ENCODE results near the gene NSG2. TPM values are rescaled to one million over a fixed set of nuclear protein-coding genes. Genes with fewer than 3 reads are reported as not detected.

NSG2 gene
- total RNA-seq, 1 experiment from 2014 or later: not detected

DNA sequence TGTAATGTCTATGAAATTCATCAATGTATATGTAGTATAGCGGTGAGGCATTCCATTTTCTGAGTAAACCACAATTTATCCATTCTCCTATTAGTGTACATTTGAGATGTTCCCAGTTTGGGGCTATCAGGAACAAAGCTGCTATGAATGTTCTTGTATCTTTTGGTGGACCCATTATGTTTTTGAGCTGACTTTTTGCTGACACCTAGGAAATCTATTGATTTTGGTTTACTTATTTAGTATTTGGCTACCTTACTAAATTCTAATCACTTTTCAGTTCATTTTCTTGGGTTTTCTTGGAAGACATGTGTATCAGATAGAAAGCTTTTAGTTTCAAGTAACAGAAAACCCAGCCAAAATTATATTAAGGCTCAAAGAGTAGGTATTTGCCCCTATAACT is 13.7 kb downstream of the NSG2 start:
- DNase-seq (ENCODE audit: low read depth): no peak

DNA sequence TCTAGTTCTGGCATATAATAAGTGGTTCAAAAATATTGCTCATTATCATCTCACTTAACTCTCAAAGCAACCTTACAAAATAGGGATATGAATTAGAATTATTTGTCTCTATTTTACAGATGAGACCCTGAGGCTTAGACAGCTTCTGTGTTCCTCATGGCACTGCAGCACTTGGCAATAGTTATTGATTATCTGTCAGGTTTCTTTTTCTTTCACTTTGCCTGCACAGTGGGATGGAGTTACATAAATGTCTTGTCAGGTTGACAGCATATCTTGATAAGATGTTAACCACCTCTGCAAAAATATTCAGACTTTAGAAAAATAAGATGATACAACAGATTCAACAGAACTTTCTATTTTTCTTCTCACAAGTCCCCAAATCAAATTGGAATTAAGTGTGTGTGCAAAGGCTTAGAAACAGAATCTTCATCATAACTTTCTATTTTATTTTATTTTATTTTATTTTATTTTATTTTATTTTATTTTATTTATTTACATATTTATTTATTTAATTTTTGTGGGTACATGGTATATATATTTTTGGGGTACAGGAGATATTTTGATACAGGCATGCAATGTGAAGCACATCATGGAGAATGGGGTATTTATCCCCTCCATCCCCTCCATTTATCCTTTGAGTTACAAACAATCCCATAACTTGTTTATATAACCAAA is 17.7 kb downstream of the NSG2 start:
- DNase-seq (ENCODE audit: low read depth): no peak

DNA sequence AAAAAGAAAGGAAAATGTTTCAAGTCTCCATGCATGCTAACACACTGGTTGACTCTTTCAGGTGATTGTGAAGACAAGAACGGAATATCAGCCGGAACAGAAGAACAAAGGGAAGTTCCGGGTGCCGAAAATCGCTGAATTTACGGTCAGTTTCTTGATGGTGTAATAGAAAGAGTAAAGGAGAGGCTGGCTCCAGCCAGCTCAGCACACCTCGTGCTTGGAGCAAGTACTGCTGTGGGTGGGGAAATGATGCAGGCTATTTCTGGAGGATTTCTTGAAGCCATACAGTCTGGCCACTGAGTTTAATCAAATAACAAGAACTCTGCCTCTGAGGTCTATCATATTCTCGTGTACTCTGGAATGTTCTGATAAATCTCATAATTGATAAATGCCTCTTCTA is 18.7 kb downstream of the NSG2 start:
- no peak for DNase-seq (ENCODE audit: low read depth)

DNA sequence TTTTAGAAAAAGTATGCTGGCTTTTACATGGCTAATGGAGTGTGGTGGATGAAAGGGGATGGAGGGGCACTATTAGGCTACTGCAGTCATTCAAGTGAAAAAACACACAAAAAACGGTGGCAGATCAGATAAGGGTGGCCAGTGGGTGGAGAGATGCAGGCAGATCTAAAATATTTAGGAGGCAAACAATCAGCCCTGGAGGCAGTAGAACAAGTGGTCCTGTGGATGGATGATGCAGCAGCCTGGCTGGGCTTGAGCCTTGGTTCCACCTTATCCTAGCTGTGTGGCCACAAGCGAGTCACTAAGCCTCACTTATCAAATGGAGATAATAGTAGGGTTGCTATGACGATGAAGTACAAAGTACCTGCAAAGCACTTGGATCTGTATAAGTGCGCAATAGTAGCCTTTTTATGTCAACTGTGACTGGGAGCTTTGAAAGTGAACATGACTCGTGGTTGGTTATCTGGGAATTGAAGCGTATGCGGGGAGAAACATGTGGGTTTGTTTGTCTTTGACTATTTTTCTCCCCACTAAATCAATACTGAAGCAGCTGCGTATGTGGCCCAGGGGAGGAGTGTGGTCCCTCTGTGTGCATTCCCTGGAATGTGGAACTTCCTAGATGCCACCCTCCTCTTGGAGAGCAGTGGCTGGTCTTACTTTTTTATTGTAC is 20.2 kb downstream of the NSG2 start:
- no peak for DNase-seq (ENCODE audit: low read depth)

DNA sequence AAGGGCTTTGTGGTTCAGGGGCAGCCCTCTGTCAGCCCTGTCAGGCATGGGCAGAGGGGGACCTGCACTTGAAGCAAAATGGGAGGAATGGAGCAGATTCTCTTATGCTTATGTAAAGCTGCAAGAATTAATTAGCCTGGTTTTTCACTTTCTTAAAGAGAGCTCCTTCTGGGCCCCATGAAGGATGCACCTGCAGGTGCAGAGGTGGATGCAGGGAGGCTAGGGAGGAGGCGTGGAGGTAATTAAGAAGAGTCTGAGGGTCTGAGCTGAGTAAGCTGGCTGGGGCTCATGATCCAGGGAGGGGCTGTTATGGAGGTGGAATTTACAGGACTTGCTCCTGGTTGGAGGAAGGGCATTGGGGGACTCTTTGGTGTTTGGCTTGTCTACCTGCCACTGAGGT is 22.0 kb downstream of the NSG2 start:
- no peak for DNase-seq (ENCODE audit: low read depth)

DNA sequence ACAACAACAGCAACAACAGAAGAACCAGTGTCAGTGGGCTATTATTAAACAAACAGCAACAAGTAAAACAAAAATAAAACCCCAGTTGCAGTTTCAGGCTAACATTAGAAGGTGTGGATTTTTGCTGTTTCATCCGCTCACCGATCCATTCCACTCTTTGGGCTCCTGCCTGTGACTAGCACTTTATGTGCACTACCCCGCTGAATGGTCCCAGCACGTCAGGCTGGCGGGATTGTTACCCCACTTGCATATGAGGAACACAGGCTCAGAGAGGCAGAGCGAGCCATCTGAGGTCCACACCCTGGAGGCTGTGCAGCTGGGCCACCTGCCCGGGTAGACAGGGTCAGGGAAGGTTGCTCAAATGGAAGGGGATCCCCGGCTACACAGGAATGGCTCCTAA is 26.0 kb downstream of the NSG2 start:
- DNase-seq (ENCODE audit: low read depth): no peak

DNA sequence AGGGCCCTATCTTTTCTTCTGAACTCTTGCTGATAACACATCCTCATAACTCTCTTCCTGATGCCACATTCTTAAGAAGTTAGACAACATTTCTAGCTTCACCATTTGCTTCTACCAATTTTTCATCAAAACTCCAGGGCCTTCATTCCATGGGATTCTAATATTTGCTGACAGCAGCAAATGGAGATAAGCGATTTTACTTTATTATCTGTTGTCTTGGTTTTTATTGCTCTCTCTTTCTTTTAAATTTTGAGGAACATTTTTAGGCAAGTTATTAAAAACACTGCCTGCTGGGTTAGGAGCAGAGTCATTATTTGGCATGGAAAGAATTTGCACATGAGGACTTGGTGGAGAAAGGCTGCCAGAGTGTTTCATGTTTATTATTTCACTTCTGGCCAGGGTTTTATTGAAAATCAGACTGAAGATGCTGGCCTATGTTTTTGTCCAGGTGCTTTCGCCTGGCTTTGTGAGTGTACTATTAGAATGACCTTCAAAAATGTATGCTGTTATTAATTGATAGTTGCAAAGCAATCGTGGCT is 27.7 kb downstream of the NSG2 start:
- DNase-seq (ENCODE audit: low read depth): no peak

DNA sequence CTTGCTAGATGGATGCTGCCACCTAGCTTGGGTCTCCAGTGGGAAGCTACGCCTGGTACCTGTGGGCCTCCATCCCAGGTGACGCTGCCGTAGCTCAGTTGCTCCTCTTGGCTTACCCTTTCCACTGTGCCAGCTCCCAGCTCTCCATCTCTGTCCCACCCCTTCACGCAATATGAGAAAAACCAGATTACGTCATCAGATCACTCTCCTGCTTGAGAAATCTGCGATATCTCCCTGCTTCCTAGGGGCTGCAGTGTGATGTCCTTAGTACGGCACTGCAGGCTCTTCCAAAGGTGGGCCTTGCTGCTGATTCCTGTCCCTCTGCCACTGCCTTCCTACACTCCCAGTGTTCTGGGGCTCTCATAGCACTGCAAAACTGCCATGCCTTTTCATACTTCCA is 28.9 kb downstream of the NSG2 start:
- DNase-seq (ENCODE audit: low read depth): no peak

DNA sequence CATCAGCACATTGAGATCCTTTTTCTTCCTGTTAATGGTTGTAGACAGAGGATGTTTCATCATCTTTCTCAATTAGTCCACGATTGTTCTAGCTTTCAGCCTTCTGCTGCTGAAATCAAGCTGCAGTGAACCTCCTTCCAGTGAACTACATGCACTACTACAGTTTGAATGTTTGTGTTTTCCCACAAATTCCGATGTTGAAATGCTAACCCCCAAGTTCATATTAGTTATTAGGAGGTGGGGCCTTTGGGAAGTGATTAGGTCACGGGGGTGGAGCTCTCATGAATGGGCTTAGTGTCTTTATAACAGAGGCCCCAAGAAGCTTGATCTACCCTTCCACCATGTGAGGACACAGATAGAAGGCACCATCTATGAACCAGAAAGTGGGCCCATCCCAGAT is 32.9 kb downstream of the NSG2 start:
- DNase-seq (ENCODE audit: low read depth): no peak

DNA sequence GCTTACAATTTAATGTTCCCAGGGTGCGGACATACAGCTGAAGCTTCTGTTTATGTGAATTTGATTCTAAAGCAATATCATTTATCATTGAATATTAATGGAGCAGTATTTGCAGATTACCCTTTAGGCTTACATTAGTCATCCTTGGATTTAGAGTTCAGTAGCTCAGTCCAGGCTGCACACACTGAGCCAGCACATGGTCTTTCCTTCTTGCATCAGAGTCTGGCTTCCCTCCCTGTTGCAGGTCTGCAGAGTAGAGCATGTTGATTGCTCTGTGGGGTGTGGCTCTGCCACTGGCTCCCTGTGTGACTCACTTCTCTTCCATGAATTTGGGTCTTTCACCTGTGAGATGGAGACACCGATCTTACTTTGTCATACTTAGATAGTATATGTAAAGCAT is 36.8 kb downstream of the NSG2 start:
- no peak for DNase-seq (ENCODE audit: low read depth)

DNA sequence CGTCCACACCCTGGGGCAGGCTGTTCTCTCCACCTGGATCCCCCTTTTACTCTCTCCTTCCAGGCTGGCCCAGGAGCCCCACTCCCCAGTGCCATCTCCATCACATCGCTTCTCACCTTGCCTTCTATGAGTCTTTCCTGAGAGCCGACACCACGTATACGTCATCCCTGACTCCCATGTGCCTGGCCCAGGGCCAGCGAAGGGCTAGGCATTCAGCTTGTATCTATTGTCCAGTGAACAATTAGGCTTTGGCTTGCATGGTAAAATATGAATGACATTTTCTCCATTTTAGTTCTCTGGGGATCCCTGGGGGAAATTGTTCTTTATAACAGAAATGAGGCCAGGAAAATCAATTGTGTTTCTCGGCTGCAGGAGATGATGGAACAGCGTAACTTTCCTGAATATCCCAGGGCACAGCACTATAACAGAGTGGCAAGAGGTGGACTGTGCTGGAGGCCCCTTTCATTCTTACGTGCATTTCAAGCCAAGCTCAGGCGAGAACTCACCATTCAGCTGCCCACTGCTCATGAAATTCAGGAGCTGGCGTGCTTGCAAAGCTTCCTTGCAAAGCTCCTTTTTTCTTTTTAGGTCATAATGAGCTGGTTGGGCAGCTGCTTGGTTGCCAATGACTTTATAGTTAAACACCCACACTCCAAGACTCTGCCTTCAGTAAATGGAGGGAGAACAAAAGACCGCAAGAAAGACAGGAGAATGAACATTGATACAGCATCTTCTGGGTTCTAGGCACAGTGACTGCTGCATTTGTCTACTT is 37.7 kb downstream of the NSG2 start:
- DNase-seq (ENCODE audit: low read depth): no peak

DNA sequence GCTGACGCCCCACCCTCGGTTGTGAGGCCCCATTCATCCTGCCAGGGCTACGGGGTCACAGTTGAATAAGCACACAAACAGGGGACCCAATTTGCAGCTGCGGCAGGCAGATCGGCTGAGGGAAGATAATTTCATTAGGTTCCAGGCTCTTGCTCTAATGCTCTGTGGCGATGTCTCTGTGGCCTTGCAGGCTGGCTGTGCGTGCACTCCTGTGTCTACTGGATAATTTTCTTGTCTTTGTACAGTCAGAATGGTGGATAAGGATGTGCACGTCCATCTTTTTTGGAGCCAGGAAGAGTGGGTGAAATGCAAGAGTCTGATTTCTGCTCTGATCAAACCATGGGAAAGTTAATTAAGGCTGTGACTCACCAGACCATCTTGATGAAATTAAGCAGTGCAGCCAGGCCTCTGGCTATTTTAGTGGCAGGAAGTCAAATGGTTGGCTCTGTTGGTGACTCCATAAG is 39.2 kb downstream of the NSG2 start:
- DNase-seq (ENCODE audit: low read depth): peak; percentile 36

DNA sequence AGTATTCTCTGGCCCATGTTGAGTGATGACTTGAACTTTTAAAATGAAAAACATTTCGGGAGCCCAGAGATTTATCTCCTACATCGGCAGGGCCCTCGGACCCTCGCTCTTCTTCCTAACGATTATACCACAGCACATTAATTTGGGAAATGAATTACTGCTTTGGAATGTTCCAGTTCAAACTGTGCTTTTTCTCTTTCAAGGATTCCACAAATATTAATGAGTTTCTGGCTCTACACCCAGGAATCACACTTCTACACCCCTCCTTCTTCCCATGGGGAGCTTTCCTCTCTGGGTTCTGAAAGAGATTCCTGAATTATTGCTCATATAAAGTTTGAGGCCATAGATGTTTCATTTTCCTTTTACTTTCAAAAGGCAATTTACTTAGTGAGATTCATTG is 41.2 kb downstream of the NSG2 start:
- peak; percentile 26 for DNase-seq (ENCODE audit: low read depth)

DNA sequence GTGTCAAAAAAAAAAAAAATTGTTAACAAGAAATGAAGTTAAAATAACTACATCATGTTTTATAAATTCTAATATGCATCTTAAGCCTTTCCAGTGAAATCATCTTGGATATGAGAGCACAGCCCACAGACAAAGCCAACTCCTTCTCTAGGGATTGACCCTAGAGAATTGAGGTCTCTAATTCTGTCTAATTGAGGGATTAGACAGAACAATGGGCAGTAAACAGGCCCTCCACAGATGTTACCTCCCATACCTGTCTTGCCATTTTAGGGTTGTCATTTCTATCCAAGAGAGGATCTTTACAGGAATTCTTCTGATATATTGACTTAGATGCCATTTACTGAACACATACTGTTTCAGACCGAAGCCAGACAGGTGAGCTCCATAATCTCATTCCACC is 42.3 kb downstream of the NSG2 start:
- DNase-seq (ENCODE audit: low read depth): no peak

DNA sequence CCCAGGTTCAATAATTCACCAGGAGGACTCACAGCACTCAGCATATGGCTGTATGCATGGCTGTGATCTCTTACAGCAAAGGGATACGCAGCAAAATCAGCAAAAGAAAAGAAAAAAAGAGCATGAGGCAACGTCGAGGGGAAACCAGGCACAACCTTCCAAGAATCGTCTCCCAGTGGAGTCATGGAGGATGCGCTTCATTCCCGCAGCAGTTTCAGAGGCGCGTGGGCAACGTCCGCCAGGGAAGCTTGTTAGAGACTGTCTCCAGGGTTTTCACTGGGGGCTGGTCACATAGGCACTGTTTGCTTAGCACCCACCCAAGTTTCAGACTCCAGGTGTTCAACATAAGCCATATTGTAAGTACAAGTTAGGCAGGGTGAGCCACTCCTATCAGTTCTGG is 44.6 kb downstream of the NSG2 start:
- no peak for DNase-seq (ENCODE audit: low read depth)

DNA sequence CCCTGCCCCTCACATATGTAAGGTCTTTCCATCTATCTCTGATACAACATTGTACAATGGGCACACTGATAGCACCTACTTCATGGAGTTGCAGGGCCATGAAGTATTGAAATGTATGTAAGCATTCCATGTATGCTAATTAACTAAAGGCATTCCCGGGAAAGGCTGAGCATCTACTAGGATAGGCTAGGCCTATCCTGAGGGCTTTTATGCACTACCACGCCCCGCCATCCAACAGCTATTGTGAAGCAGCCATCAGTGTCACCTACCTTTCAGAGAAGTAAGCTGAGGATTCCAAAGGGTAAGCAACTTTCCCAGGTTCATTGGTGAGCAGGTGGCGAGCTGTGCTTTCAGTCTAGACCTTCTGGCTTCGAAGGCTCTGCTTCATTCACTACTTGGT is 47.6 kb downstream of the NSG2 start:
- no peak for DNase-seq (ENCODE audit: low read depth)

DNA sequence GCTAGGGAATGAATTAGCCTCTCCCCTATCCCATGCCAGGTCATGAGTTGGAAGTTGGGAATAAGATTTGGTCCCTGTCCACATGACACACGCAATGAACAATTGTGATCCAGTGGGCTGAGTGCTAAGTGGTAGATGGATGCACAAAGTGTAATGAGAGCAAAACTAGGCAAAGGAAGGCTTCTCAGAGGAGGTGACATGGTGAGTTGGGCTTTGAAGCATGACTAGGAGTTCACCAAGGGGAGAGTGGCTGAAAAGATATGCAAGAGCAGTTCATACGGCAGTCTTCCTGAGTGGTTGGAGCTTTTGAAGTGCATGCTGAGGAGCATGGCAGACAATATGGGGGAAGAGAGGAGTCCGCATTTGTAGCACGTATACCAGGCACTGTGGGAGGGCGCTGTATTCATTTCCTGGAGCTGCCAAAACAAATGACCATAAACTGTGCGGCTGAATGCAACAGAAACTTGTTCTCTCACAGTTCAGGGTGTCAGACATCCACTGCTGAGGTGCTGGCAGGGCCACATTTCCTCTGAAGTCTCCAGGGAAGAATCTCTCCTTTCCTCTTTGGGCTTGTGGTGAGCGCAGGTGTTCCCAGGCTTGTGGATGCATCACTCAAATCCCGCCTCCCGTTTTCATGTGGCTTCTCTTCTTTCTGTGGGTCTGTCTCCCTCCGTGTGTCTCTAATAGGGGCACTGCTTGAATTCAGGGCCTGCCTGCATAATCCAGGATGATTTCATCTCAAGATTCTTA is 49.5 kb downstream of the NSG2 start:
- DNase-seq (ENCODE audit: low read depth): no peak

DNA sequence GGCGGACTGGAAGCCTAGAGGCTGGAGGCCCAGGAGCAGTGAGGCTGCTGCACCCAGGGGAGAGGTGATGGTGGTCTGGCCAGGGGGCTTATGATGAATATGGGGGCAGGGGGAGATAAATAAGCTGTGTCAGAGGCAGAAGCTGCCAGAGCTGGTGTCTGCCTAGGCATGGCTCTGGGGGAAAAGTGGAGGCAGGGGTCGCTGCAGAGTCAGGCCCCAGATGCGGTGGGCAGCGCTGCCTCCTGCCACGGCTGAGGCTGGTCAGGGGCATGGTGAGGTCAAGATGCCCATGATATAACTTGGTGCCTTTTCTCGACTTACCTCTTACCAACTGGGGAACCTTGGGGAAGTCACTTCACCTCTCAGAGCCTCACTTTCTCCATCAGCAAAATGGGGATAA is 51.1 kb downstream of the NSG2 start:
- no peak for DNase-seq (ENCODE audit: low read depth)

DNA sequence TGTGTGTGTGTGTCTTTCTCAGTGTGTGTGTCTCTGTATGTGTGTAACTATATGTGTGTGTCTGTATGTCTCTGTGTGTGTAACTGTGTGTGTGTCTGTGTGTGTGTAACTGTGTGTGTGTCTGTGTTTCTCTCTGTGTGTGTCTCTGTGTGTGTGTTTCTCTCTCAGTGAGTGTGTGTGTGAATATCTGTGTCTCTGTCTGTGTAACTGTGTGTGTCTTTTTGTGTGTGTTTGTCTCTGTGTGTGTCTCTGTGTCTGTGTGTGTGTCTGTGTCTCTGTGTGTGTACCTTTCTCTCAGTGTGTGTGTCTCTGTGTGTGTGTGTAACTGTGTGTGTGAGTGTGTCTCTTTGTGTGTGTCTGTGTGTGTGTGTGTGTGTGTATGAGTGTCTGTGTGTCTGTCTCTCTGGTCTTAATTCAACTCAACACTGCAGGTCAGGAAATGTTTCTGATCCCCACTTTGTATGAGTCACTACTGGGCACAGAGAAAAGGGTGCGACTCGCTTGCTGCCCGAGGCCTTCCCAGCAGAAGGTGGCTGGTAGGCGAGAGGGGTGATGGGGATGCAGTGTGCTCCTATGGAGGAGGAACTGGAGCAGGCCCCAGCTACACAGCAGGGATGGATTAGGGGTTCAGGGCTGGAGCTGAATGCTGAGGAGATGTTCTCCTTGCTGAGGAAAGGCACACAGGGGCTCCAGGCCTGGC is 52.1 kb downstream of the NSG2 start:
- DNase-seq (ENCODE audit: low read depth): peak; percentile 52

DNA sequence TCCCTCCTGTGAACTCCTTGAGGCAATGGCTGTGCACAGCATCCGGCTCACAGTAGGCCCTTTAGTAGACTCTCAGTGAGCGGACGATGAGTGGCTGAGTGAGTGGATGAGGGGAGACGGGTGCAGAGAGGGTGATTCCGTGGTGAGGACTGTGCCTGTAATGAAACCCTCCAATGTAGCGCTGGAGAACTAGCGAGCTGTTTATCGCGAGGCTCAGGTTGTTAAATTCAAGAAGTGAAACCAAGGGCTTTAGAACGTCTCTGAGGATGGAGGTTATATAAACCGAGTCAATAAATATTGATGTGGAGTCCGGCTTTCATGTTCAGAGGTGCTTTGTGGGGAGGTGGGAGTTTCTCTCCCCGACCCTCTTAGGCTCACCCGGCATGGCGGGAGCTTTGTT is 53.2 kb downstream of the NSG2 start:
- DNase-seq (ENCODE audit: low read depth): no peak

DNA sequence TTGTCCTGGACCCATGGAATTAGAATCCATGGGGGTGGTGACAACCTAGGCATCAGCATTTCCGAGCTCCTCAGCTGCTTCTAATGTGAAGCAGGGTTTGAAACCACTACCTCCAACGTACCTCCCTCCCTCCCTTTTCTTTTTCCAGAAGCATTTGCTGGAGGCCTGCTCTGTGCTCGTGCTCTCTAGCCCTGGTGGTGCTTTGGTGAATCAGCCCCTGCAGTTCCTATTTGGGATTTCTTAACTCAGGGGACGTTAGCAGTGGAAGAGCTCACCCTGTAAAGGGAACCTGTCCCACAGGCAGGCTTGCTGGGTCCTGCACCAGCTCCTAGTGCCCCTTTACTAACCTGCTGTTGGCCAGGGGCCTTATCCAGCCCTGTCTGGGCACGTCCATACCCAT is 55.0 kb downstream of the NSG2 start:
- no peak for DNase-seq (ENCODE audit: low read depth)

Data from M059J (cell line).